Measurements from ENCODE around the gene UBE2I. TPM values are rescaled to one million over a fixed set of nuclear protein-coding genes. Genes with fewer than 3 reads are reported as not detected.
"Not testable (repeated sequence)": the region's sequence is repeated elsewhere in the genome, so short reads cannot be mapped to it uniquely, and the experiment has no call there.

UBE2I gene
- total RNA-seq, 2 experiments from 2014 or later, result 245 to 254 TPM

DNA sequence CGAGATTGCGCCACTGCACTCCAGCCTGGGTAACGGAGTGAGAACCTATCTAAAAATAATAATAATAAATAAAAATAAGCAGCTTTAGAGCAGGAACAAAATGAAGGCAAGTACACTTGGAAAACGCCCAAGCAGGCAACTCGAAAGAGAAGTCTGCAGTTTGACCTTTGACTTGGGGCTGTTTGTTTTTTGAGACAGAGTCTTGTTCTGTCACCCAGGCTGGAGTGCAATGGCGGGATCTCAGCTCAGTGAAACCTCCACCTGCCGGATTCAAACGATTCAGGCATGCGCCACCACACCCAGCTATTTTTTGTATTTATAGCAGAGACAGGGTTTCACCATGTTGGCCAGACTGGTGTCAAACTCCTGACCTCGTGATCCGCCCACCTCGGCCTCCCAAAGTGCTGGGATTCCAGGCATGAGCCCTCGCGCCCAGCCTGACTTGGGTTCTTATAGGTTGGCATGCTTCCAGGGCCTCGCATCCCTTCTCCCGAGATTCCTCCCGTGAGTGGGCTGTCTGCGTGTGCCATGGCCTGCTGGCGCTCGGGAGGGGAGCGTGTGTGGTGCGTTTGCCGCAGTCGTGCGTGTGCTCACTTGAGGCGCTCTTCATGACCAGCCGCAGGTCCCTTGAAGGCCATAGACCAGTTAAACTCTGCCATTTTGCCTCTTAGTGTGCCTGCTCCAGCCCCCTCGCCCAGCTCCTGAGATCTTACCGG lies 18.4 kb upstream of the UBE2I start:
- H3K36me3 Mint-ChIP-seq (ENCODE audit: low read depth), result no peaks in the 10 kb centered on the region
- no peak overlapping the region for H3K27ac Mint-ChIP-seq
- TF ChIP-seq, protein P1, sequence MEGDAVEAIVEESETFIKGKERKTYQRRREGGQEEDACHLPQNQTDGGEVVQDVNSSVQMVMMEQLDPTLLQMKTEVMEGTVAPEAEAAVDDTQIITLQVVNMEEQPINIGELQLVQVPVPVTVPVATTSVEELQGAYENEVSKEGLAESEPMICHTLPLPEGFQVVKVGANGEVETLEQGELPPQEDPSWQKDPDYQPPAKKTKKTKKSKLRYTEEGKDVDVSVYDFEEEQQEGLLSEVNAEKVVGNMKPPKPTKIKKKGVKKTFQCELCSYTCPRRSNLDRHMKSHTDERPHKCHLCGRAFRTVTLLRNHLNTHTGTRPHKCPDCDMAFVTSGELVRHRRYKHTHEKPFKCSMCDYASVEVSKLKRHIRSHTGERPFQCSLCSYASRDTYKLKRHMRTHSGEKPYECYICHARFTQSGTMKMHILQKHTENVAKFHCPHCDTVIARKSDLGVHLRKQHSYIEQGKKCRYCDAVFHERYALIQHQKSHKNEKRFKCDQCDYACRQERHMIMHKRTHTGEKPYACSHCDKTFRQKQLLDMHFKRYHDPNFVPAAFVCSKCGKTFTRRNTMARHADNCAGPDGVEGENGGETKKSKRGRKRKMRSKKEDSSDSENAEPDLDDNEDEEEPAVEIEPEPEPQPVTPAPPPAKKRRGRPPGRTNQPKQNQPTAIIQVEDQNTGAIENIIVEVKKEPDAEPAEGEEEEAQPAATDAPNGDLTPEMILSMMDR (IDR thresholded peaks at IDR 0.05), result no peak
- peaks cover 34% of the 10 kb centered on the region for H3K27me3 Mint-ChIP-seq
- DNase-seq (no peak), ATAC-seq (no peak)
- intact Hi-C loops (cut with micrococcal nuclease), result no loop called here
- no peak overlapping the region for H3K4me3 Mint-ChIP-seq
- ChIA-PET CTCF (interaction anchor here (1.2 kb wide), 1 partner anchor 11 kb away, joined by 5 read pairs; no protein-coding TSS in a partner anchor), POLR2A (no interaction called here)
- no peaks in the 10 kb centered on the region for H3K4me1 Mint-ChIP-seq (ENCODE audit: low read depth)
- no peaks in the 10 kb centered on the region for H3K9me3 Mint-ChIP-seq

DNA sequence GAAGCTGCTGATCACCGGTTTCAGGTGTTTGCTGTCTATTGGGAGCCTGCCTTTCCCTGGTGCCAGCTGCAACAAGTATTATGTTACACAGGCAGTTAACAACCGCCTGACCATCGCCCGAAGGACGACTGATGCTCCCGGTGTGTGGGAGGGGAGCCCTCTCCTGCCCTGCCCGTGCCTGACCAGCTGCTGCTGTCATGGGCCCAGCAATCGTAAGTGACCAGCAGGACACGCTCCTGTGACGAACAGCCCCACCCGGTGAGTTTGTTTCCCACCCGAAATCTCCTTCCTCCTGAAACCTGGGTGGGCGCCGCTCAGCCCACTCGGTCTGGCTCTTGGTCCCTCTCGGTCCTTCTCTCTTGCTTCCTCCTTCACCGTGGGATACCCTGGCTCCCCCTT lies 17.9 kb upstream of the UBE2I start:
- CTCF ChIA-PET, result interaction anchor here (1.2 kb wide), 1 partner anchor 10 kb away, joined by 5 read pairs; no protein-coding TSS in a partner anchor
- Mint-ChIP-seq H3K36me3 (ENCODE audit: low read depth) (no peaks in the 10 kb centered on the region), H3K27me3 (peaks cover 34% of the 10 kb centered on the region), H3K27ac (no peak overlapping the region), H3K4me1 (ENCODE audit: low read depth) (no peaks in the 10 kb centered on the region), H3K9me3 (no peaks in the 10 kb centered on the region), H3K4me3 (no peak overlapping the region)
- POLR2A ChIA-PET, result no interaction called here
- intact Hi-C loops (cut with micrococcal nuclease), result no loop called here
- ATAC-seq, result no peak
- no peak for DNase-seq
- TF ChIP-seq, protein P1 (IDR thresholded peaks at IDR 0.05), result no peak

DNA sequence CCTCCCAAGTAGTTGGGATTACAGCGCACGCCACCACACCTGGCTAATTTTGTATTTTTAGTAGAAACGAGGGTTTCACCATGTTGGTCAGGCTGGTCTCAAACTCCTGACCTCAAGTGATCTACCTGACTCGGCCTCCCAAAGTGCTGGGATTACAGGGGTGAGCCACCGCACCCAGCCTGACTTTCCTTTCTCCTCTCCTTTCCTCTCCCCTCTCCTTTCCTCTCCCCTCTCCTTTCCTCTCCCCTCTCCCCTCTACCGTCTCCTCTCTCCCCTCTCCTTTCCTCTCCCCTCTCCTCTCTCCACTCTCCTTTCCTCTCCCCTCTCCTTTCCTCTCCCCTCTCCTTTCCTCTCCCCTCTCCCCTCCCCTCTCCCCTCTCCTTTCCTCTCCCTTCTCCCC lies 17.2 kb upstream of the UBE2I start:
- ATAC-seq; H3K4me3 Mint-ChIP-seq; H3K36me3 Mint-ChIP-seq (ENCODE audit: low read depth); H3K9me3 Mint-ChIP-seq; DNase-seq; POLR2A ChIA-PET; H3K27ac Mint-ChIP-seq; intact Hi-C loops (cut with micrococcal nuclease); H3K4me1 Mint-ChIP-seq (ENCODE audit: low read depth): not testable (repeated sequence)
- peaks cover 34% of the 10 kb centered on the region for H3K27me3 Mint-ChIP-seq
- CTCF ChIA-PET, result interaction anchor here (1.5 kb wide), 1 partner anchor 9 kb away, joined by 6 read pairs; no protein-coding TSS in a partner anchor

DNA sequence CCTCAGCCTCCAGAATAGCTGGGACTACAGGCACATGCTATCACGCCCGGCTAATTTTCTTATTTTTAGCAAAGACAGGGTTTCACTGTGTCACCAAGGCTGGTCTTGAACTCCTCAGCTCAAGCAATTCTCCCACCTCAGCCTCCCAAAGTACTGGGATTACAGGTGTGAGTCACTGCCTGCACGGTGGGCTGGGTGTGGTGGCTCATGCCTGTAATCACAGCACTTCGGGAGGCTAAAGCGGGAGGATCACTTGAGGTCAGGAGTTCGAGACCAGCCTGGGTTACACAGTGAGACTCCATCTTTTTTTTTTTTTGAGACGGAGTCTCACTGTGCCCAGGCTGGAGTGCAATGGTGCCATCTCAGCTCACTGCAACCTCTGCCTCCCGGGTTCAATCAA lies 16.6 kb upstream of the UBE2I start:
- H3K4me1 Mint-ChIP-seq (ENCODE audit: low read depth); DNase-seq; H3K9me3 Mint-ChIP-seq; ATAC-seq; H3K36me3 Mint-ChIP-seq (ENCODE audit: low read depth); H3K27ac Mint-ChIP-seq; intact Hi-C loops (cut with micrococcal nuclease); H3K4me3 Mint-ChIP-seq: not testable (repeated sequence)
- CTCF ChIA-PET, result interaction anchor here (1.5 kb wide), 1 partner anchor 9 kb away, joined by 6 read pairs; no protein-coding TSS in a partner anchor
- peaks cover 31% of the 10 kb centered on the region for H3K27me3 Mint-ChIP-seq
- POLR2A ChIA-PET, result interaction anchor here (0.6 kb wide), 1 partner anchor 520 kb away, joined by 3 read pairs; no protein-coding TSS in a partner anchor

DNA sequence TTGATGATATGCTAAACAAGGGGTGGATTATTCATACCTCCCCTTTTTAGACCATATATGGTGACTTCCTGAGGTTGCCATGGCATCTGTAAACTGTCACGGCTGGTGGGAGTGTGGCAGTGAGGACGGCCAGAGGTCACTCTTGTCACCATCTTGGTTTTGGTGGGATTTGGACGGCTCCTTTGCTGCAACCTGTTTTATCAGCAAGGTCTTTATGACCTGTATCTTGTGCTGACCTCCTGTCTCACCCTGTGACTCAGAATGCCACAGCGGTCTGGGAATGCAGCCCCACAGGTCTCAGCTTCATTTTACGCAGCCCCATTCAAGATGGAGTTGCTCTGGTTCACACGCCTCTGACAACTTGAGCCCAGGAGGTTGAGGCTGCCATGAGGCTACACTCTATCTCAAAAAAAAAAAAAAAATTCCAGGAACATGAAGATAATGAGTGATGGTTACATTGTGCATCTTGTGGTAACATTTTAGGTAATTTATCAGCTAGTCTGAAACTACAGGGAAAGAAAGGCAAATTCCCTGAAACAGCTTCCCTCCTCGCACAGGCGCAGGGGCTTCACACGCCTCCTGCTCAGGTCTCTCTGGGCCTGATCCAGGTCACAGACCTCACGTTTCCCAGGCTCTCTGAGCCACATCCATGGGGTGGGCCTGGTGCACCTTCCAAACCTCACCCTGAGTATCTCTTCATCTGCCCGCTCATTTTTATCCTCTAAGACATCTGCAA lies 15.3 kb upstream of the UBE2I start:
- DNase-seq (no peak), ATAC-seq (no peak)
- H3K4me3 Mint-ChIP-seq, result no peak overlapping the region
- H3K27me3 Mint-ChIP-seq, result peaks cover 26% of the 10 kb centered on the region
- no peak overlapping the region for H3K27ac Mint-ChIP-seq
- TF ChIP-seq, protein P1 (IDR thresholded peaks at IDR 0.05), result no peak
- intact Hi-C loops (cut with micrococcal nuclease), result no loop called here
- no peaks in the 10 kb centered on the region for H3K9me3 Mint-ChIP-seq
- no peaks in the 10 kb centered on the region for H3K36me3 Mint-ChIP-seq (ENCODE audit: low read depth)
- ChIA-PET CTCF (no interaction called here), POLR2A (no interaction called here)
- H3K4me1 Mint-ChIP-seq (ENCODE audit: low read depth), result peaks cover 5% of the 10 kb centered on the region

DNA sequence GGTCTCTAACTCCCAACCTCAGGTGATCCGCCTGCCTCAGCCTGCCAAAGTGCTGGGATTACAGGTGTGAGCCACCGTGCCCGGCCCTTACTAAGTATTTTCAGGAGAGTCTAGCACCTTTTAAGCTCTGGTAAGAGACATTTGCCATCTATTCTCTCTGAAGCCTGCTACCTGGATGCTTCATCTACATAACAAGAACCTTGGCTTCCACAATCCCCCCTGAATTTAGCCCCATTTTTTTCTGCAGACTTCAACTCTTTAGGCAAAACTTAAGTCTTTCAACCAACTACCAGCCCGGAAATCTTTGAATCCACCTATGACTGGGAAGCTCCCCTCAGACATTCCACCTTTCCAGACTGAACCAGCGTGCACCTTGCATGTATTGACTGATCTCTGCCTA lies 14.0 kb upstream of the UBE2I start:
- POLR2A ChIA-PET, result no interaction called here
- Mint-ChIP-seq H3K27ac (no peak overlapping the region), H3K4me3 (no peak overlapping the region), H3K27me3 (peaks cover 18% of the 10 kb centered on the region), H3K36me3 (ENCODE audit: low read depth) (no peaks in the 10 kb centered on the region), H3K4me1 (ENCODE audit: low read depth) (peaks cover 5% of the 10 kb centered on the region), H3K9me3 (no peaks in the 10 kb centered on the region)
- ATAC-seq (no peak), DNase-seq (no peak)
- intact Hi-C loops (cut with micrococcal nuclease), result no loop called here
- CTCF ChIA-PET, result no interaction called here
- TF ChIP-seq, protein P1 (IDR thresholded peaks at IDR 0.05), result no peak

DNA sequence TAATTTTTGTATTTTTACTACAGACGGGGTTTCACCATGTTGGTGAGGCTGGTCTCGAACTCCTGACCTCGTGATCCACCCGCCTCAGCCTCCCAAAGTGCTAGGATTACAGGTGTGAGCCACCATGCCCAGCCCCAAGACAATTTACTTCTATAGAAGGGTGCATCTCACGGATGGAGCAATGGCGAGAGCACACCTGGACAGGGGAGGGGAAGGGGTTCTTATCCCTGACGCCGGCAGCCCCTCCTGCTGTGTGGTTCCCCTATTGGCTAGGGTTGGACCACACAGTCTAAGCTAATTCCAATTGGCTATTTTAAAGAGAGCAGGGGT lies 12.8 kb upstream of the UBE2I start:
- intact Hi-C loops (cut with micrococcal nuclease); DNase-seq; CTCF ChIA-PET; POLR2A ChIA-PET; H3K27ac Mint-ChIP-seq; H3K4me1 Mint-ChIP-seq (ENCODE audit: low read depth); ATAC-seq; H3K4me3 Mint-ChIP-seq; H3K9me3 Mint-ChIP-seq; H3K36me3 Mint-ChIP-seq (ENCODE audit: low read depth): not testable (repeated sequence)
- H3K27me3 Mint-ChIP-seq, result peaks cover 13% of the 10 kb centered on the region

All from activated CD8-positive, alpha-beta T cell treated with anti-CD3 and anti-CD28 coated beads for 36 hours (primary cell).